SK-N-SH (cell line): Measurements from ENCODE around the gene JAKMIP1. TPM values are rescaled to one million over a fixed set of nuclear protein-coding genes. Genes with fewer than 3 reads are reported as not detected.

ENCODE experiments used
- CTCF ChIA-PET: fragments of 300-600, 350-600 bp; formaldehyde crosslinking; extraction: SDS; loops from one replicate; lab custom pipeline; 2021; lab: Yijun Ruan, JAX
- POLR2A ChIA-PET: fragments of 350-600 bp; sonication (Branson Sonifier 250); formaldehyde crosslinking; extraction: SDS; loops from one replicate; lab custom pipeline; 2020; ENCODE audit warnings: antibody characterized with exemption, inconsistent platforms; lab: Yijun Ruan, JAX
- DNase-seq: peaks from one replicate; pipeline ENCODE4 v3.0.0; 2012
- H2AFZ ChIP-seq: fragments of 200-600 bp; sonication (generic); 2 replicates; pipeline ENCODE4 v1.8.1; 2016; ENCODE audit warnings: antibody characterized with exemption, mild to moderate bottlenecking, low read depth
- H3F3A ChIP-seq: fragments of 200-600 bp; sonication (generic); replicated peaks from 2 replicates; pipeline ENCODE3; 2016; ENCODE audit warnings: antibody characterized with exemption, mild to moderate bottlenecking; ENCODE audit not compliant: insufficient read depth
- H3K27ac ChIP-seq, 2 experiments: fragments of 200-500 bp in 1 of 2; fragments of 200-600 bp in 1 of 2; sonication (Bioruptor generic) in 1 of 2; sonication (generic), shearing (Covaris generic) in 1 of 2; 2 replicates each; pipeline versions ENCODE4 v1.5.1 to v1.6.1; 2014 to 2016; ENCODE audit warnings: low read depth in 2 of 2, inconsistent platforms in 1 of 2, low read length in 1 of 2, mild to moderate bottlenecking in 1 of 2, mixed read lengths in 1 of 2
- H3K27me3 ChIP-seq: fragments of 200-600 bp; sonication (generic), shearing (Covaris generic); 2 replicates; pipeline ENCODE4 v1.6.1; 2016; ENCODE audit warnings: mixed run types; ENCODE audit not compliant: insufficient read depth
- H3K36me3 ChIP-seq, 2 experiments: fragments of 200-500 bp in 1 of 2; fragments of 200-600 bp in 1 of 2; sonication (Bioruptor generic) in 1 of 2; sonication (generic) in 1 of 2; replicated peaks in 1 of 2; 2 replicates each; pipeline versions ENCODE3 to v1.5.1; 2014 to 2016; ENCODE audit warnings: low read length in 1 of 2, mild to moderate bottlenecking in 1 of 2; ENCODE audit not compliant: insufficient read depth in 2 of 2, control insufficient read depth in 1 of 2
- H3K4me1 ChIP-seq, 2 experiments: fragments of 200-500 bp in 1 of 2; fragments of 200-600 bp in 1 of 2; sonication (Bioruptor generic) in 1 of 2; sonication (generic), shearing (Covaris generic) in 1 of 2; 2 replicates each; pipeline versions ENCODE4 v1.5.1 to v1.6.1; 2014 to 2016; ENCODE audit warnings: low read depth in 1 of 2, low read length in 1 of 2, mixed run types in 1 of 2; ENCODE audit not compliant: insufficient read depth in 2 of 2, control insufficient read depth in 1 of 2
- H3K4me2 ChIP-seq: fragments of 200-600 bp; sonication (generic), shearing (Covaris generic); 2 replicates; pipeline ENCODE4 v1.6.1; 2017; ENCODE audit warnings: mixed run types
- H3K4me3 ChIP-seq, 2 experiments: fragments of 200-500 bp in 1 of 2; fragments of 200-600 bp in 1 of 2; sonication (Bioruptor generic) in 1 of 2; sonication (generic), shearing (Covaris generic) in 1 of 2; 2 replicates each; pipeline versions ENCODE4 v1.5.1 to v1.8.1; 2014 to 2016; ENCODE audit warnings: low read depth in 2 of 2, inconsistent platforms in 1 of 2, low read length in 1 of 2, mild to moderate bottlenecking in 1 of 2, mixed read lengths in 1 of 2, moderate library complexity in 1 of 2
- H3K79me2 ChIP-seq: fragments of 200-600 bp; sonication (generic); 2 replicates; pipeline ENCODE4 v1.8.1; 2017; ENCODE audit warnings: mild to moderate bottlenecking; ENCODE audit not compliant: insufficient read depth
- H3K9ac ChIP-seq: fragments of 200-600 bp; sonication (generic); 2 replicates; pipeline ENCODE4 v1.6.1; 2017; ENCODE audit warnings: mixed run types
- H3K9me2 ChIP-seq: fragments of 200-600 bp; sonication (generic); 2 replicates; pipeline ENCODE4 v1.6.1; 2017; ENCODE audit warnings: mixed run types
- H3K9me3 ChIP-seq: fragments of 200-600 bp; sonication (generic); 2 replicates; pipeline ENCODE4 v1.6.1; 2017; ENCODE audit warnings: mixed run types, mild to moderate bottlenecking, moderate library complexity
- H4K20me1 ChIP-seq: fragments of 200-600 bp; sonication (generic); 2 replicates; pipeline ENCODE4 v1.6.1; 2017; ENCODE audit warnings: mild to moderate bottlenecking, mixed run types; ENCODE audit not compliant: insufficient read depth
- CHD2 ChIP-seq: fragments of 150-350 bp; IDR thresholded peaks from 2 replicates; pipeline ENCODE4 v1.6.1; 2018; ENCODE audit warnings: low read length; ENCODE audit not compliant: partially characterized antibody
- FOSL2 ChIP-seq: IDR thresholded peaks from 2 replicates; pipeline ENCODE4 v1.4.0; 2012; ENCODE audit warnings: low read depth, mild to moderate bottlenecking, moderate library complexity, borderline replicate concordance
- FOXJ3 ChIP-seq: sonication (generic); formaldehyde crosslinking; IDR thresholded peaks from 2 replicates; pipeline ENCODE4 v1.5.1; 2020; ENCODE audit warnings: mild to moderate bottlenecking, missing genetic modification reagents
- GABPA ChIP-seq: IDR thresholded peaks from 2 replicates; pipeline ENCODE4 v1.4.0; 2012; ENCODE audit warnings: low read depth, mild to moderate bottlenecking
- JUND ChIP-seq: IDR thresholded peaks from 2 replicates; pipeline ENCODE4 v1.4.0; 2012
- MAX ChIP-seq: IDR thresholded peaks from 2 replicates; pipeline ENCODE4 v1.4.0; 2012; ENCODE audit warnings: low read depth
- NFIC ChIP-seq: IDR thresholded peaks from 2 replicates; pipeline ENCODE4 v1.4.0; 2012; ENCODE audit warnings: borderline replicate concordance
- NRF1 ChIP-seq: IDR thresholded peaks from 2 replicates; pipeline ENCODE4 v1.6.1; 2012; ENCODE audit warnings: low read depth, mild to moderate bottlenecking, low read length
- POLR2AphosphoS5 ChIP-seq: IDR thresholded peaks from 2 replicates; pipeline ENCODE4 v1.6.1; 2012; ENCODE audit warnings: low read depth, low read length
- RAD21 ChIP-seq: IDR thresholded peaks from 2 replicates; pipeline ENCODE4 v1.6.1; 2012; ENCODE audit warnings: mild to moderate bottlenecking, low read length
- SMC3 ChIP-seq: IDR thresholded peaks from 2 replicates; pipeline ENCODE4 v1.6.1; 2012; ENCODE audit warnings: low read depth, low read length, improper control_type of control experiment
- TAF1 ChIP-seq: IDR thresholded peaks from 2 replicates; pipeline ENCODE4 v1.6.1; 2012; ENCODE audit warnings: low read depth, mild to moderate bottlenecking, low read length, moderate library complexity, borderline replicate concordance
- WGBS: methylation state at CpG from one replicate; pipeline ENCODE4 v1.1.6; 2017; ENCODE audit warnings: low lambda C conversion rate; 5-methylcytosine and 5-hydroxymethylcytosine counted together
- polyA plus RNA-seq, 3 experiments: library from polyadenylated mRNA; depleted of rRNA; stranded (reverse); fragments of >200 nt; gene quantifications; 2 replicates each; pipeline ENCODE4 v1.2.3, GENCODE V29; 2012
- TF ChIP-seq, protein P1 (sequence below): IDR thresholded peaks from 2 replicates; pipeline ENCODE4 v1.4.0; 2012; ENCODE audit warnings: low read depth, borderline replicate concordance
- TF ChIP-seq, protein P2 (sequence below): fragments of 200-600 bp; sonication (generic); IDR thresholded peaks from 2 replicates; pipeline ENCODE4 v1.6.1; 2017; ENCODE audit warnings: antibody characterized with exemption, mild to moderate bottlenecking, moderate library complexity
- TF ChIP-seq, protein P3 (sequence below): fragments of 150-350 bp; IDR thresholded peaks from 2 replicates; pipeline ENCODE4 v1.6.1; 2017; ENCODE audit warnings: antibody characterized with exemption, low read length, low read depth, borderline replicate concordance

The JAKMIP1 gene
- polyA plus RNA-seq, 1 of the 3 experiments (the other 2 are of a cell fraction), result 0.54 TPM

GRCh38 chr4:6208416-6208815, 8.1 kb upstream of the JAKMIP1 start:
- no peak overlapping the region for H3K4me3 ChIP-seq
- no peaks in the 10 kb centered on the region for H3K27me3 ChIP-seq
- CTCF ChIA-PET, result interaction anchor here (2.5 kb wide), 1 partner anchor 42 kb away, joined by 7 read pairs; no protein-coding TSS in a partner anchor
- DNase-seq, result no peak
- H3K36me3 ChIP-seq, result no peaks in the 10 kb centered on the region
- H3K9me2 ChIP-seq, result no peaks in the 10 kb centered on the region
- H4K20me1 ChIP-seq, result no peaks in the 10 kb centered on the region
- H2AFZ ChIP-seq, result no peak overlapping the region
- peaks cover 0 to 3% of the 10 kb centered on the region in 2 experiments; a peak in 1 of 4 replicates for H3K4me1 ChIP-seq
- POLR2A ChIA-PET, result no interaction called here
- H3K9me3 ChIP-seq, result no peaks in the 10 kb centered on the region
- no peak overlapping the region for H3K27ac ChIP-seq
- H3F3A ChIP-seq, result no peaks in the 10 kb centered on the region
- H3K79me2 ChIP-seq, result no peaks in the 10 kb centered on the region
- no peak overlapping the region for H3K4me2 ChIP-seq
- WGBS, result 47% methylated on average over 5 of the region's 6 CpGs
- TF ChIP-seq NFIC (no peak), MAX (no peak)
- no peak overlapping the region for H3K9ac ChIP-seq

GRCh38 chr4:6207602-6208001, 7.3 kb upstream of the JAKMIP1 start:
- no peak overlapping the region for H2AFZ ChIP-seq
- no peaks in the 10 kb centered on the region for H3K36me3 ChIP-seq
- TF ChIP-seq NFIC, result no peak
- no peak for TF ChIP-seq FOSL2
- no peak for TF ChIP-seq RAD21
- no peak for TF ChIP-seq POLR2AphosphoS5
- H4K20me1 ChIP-seq, result no peaks in the 10 kb centered on the region
- DNase-seq, result no peak
- POLR2A ChIA-PET, result no interaction called here
- WGBS, result 41% methylated on average over 4 of the region's 4 CpGs
- H3K4me2 ChIP-seq, result no peak overlapping the region
- no peak overlapping the region for H3K27ac ChIP-seq
- no peak overlapping the region for H3K9ac ChIP-seq
- CTCF ChIA-PET, result interaction anchor here (0.9 to 2.5 kb wide), 3 partner anchors 43 to 120 kb away, joined by 3 to 7 read pairs (median 4); no protein-coding TSS in a partner anchor
- H3K79me2 ChIP-seq, result no peaks in the 10 kb centered on the region
- no peak overlapping the region for H3K4me3 ChIP-seq
- H3F3A ChIP-seq, result no peaks in the 10 kb centered on the region
- no peaks in the 10 kb centered on the region for H3K27me3 ChIP-seq
- H3K9me3 ChIP-seq, result no peaks in the 10 kb centered on the region
- peaks cover 0 to 3% of the 10 kb centered on the region in 2 experiments; a peak in 1 of 4 replicates for H3K4me1 ChIP-seq
- H3K9me2 ChIP-seq, result no peaks in the 10 kb centered on the region

DNA sequence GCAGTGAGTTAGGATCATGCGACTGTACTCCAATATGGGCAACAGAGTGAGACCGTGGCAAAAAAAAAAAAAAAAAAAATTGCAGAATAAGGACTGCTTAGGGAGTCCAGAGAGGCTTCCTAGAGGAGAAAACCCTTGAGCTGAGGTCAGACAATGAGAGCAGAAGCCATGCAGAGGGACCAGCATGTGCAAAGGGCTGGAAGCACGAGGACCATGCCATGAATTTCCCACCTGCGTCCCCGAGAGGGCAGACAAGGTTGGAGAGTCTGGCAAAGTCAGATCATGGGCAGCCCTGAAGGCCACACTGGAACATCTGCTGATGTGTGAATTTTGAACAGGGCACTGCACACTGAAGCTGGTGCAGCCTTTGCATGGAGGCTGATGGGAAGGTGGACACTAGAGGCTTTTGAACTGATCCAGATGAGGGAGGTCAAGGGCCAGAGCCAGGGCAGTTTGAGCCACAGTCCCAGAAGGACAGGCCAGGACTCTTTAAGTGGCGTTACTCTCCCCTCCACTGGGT, 6.5 kb upstream of the JAKMIP1 start:
- 33% methylated on average over 5 of the region's 6 CpGs for WGBS
- TF ChIP-seq CHD2 (no peak), TAF1 (no peak), FOSL2 (no peak), JUND (no peak), POLR2AphosphoS5 (no peak), SMC3 (no peak), NRF1 (no peak), GABPA (no peak), MAX (no peak), NFIC (no peak), FOXJ3 (CRISPR knock-in tag) (no peak)
- TF ChIP-seq, protein P1, sequence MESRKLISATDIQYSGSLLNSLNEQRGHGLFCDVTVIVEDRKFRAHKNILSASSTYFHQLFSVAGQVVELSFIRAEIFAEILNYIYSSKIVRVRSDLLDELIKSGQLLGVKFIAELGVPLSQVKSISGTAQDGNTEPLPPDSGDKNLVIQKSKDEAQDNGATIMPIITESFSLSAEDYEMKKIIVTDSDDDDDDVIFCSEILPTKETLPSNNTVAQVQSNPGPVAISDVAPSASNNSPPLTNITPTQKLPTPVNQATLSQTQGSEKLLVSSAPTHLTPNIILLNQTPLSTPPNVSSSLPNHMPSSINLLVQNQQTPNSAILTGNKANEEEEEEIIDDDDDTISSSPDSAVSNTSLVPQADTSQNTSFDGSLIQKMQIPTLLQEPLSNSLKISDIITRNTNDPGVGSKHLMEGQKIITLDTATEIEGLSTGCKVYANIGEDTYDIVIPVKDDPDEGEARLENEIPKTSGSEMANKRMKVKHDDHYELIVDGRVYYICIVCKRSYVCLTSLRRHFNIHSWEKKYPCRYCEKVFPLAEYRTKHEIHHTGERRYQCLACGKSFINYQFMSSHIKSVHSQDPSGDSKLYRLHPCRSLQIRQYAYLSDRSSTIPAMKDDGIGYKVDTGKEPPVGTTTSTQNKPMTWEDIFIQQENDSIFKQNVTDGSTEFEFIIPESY, result no peak
- TF ChIP-seq, protein P2, sequence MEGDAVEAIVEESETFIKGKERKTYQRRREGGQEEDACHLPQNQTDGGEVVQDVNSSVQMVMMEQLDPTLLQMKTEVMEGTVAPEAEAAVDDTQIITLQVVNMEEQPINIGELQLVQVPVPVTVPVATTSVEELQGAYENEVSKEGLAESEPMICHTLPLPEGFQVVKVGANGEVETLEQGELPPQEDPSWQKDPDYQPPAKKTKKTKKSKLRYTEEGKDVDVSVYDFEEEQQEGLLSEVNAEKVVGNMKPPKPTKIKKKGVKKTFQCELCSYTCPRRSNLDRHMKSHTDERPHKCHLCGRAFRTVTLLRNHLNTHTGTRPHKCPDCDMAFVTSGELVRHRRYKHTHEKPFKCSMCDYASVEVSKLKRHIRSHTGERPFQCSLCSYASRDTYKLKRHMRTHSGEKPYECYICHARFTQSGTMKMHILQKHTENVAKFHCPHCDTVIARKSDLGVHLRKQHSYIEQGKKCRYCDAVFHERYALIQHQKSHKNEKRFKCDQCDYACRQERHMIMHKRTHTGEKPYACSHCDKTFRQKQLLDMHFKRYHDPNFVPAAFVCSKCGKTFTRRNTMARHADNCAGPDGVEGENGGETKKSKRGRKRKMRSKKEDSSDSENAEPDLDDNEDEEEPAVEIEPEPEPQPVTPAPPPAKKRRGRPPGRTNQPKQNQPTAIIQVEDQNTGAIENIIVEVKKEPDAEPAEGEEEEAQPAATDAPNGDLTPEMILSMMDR, result no peak
- TF ChIP-seq, protein P3, sequence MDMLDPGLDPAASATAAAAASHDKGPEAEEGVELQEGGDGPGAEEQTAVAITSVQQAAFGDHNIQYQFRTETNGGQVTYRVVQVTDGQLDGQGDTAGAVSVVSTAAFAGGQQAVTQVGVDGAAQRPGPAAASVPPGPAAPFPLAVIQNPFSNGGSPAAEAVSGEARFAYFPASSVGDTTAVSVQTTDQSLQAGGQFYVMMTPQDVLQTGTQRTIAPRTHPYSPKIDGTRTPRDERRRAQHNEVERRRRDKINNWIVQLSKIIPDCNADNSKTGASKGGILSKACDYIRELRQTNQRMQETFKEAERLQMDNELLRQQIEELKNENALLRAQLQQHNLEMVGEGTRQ, result no peak
- no peak overlapping the region for H3K9ac ChIP-seq
- no peak overlapping the region for H3K4me2 ChIP-seq
- no peaks in the 10 kb centered on the region for H3K9me3 ChIP-seq
- no peaks in the 10 kb centered on the region for H3K36me3 ChIP-seq
- peaks cover 0 to 4% of the 10 kb centered on the region in 2 experiments; a peak in 1 of 4 replicates for H3K4me1 ChIP-seq
- no peak for DNase-seq
- H3K27me3 ChIP-seq, result no peaks in the 10 kb centered on the region
- H3K27ac ChIP-seq, result no peak overlapping the region
- no peaks in the 10 kb centered on the region for H4K20me1 ChIP-seq
- H3K79me2 ChIP-seq, result no peaks in the 10 kb centered on the region
- H3F3A ChIP-seq, result no peaks in the 10 kb centered on the region
- POLR2A ChIA-PET, result no interaction called here
- CTCF ChIA-PET, result interaction anchor here (0.9 to 2.5 kb wide), 3 partner anchors 44 to 119 kb away, joined by 3 to 7 read pairs (median 4); no protein-coding TSS in a partner anchor
- H2AFZ ChIP-seq, result no peak overlapping the region
- H3K9me2 ChIP-seq, result no peaks in the 10 kb centered on the region
- H3K4me3 ChIP-seq, result no peak overlapping the region
